Lung (tissue), 12 donors: ENCODE data around the gene ROCK2. TPM values are rescaled to one million over a fixed set of nuclear protein-coding genes. Genes with fewer than 3 reads are reported as not detected.

ENCODE experiments used
- ATAC-seq: fragments of 200-7000 bp; cut with Tn5 transposase; one replicate; pipeline ENCODE4 v1.9.1; 2020; ENCODE audit warnings: moderate number of reproducible peaks; ENCODE audit not compliant: insufficient read depth, low FRiP score
- DNase-seq, 3 donors: peaks; one replicate each; pipeline ENCODE4 v3.0.0-alpha.2; 2013 to 2017
- H3K27ac ChIP-seq, 2 donors: one replicate each; pipeline ENCODE4 v1.5.1; 2013; ENCODE audit warnings: mild to moderate bottlenecking in 2 of 2, moderate library complexity in 2 of 2, control low read depth in 1 of 2, inconsistent platforms in 1 of 2, low read depth in 1 of 2, low read length in 1 of 2
- H3K27me3 ChIP-seq, 3 donors: one replicate each; pipeline ENCODE4 v1.5.1; 2013; ENCODE audit warnings: low read length in 2 of 3; ENCODE audit not compliant: control insufficient read depth in 3 of 3, insufficient read depth in 3 of 3
- H3K36me3 ChIP-seq, 4 donors: one replicate each; pipeline ENCODE4 v1.5.1; 2013; ENCODE audit warnings: low read length in 4 of 4, mild to moderate bottlenecking in 1 of 4, moderate library complexity in 1 of 4; ENCODE audit not compliant: control insufficient read depth in 4 of 4, insufficient read depth in 4 of 4
- H3K4me1 ChIP-seq, 5 donors: one replicate each; pipeline ENCODE4 v1.5.1; 2013; ENCODE audit warnings: low read length in 5 of 5, mild to moderate bottlenecking in 2 of 5, moderate library complexity in 1 of 5; ENCODE audit not compliant: control insufficient read depth in 5 of 5, insufficient read depth in 5 of 5
- H3K4me3 ChIP-seq: one replicate; pipeline ENCODE4 v1.5.1; 2013; ENCODE audit warnings: mild to moderate bottlenecking, control low read depth, moderate library complexity
- H3K9ac ChIP-seq, 2 donors: one replicate each; pipeline ENCODE4 v1.5.1; 2013; ENCODE audit warnings: low read length in 2 of 2, control low read depth in 1 of 2; ENCODE audit not compliant: insufficient read depth in 1 of 2
- H3K9me3 ChIP-seq, 4 donors: one replicate each; pipeline ENCODE4 v1.5.1; 2013; ENCODE audit warnings: low read length in 3 of 4, mild to moderate bottlenecking in 1 of 4, moderate library complexity in 1 of 4; ENCODE audit not compliant: control insufficient read depth in 4 of 4, insufficient read depth in 3 of 4
- CTCF ChIP-seq: IDR thresholded peaks from 2 replicates; pipeline ENCODE4 v1.5.1; 2012; ENCODE audit warnings: mild to moderate bottlenecking; ENCODE audit errors: control extremely low read depth, extremely low read depth
- WGBS, 2 donors: extraction: QIAGEN DNeasy Blood & Tissue Kit; methylation state at CpG; one replicate each; pipeline ENCODE4 v1.1.7; 2013; 5-methylcytosine and 5-hydroxymethylcytosine counted together
- polyA plus RNA-seq, 2 donors: library from polyadenylated mRNA; stranded (reverse); fragments of 200-250 nt; gene quantifications; one replicate each; pipeline ENCODE4 v1.2.1, GENCODE V29; 2013
- total RNA-seq, 2 donors: library from RNA; depleted of rRNA in 1 of 2; stranded (reverse); fragments of >200 nt in 1 of 2; gene quantifications; one replicate each; pipeline ENCODE4 v1.2.1, GENCODE V29; 2014 to 2021
- donor health status: control.
- donor health status: control.
- donor health status: Bipolar disorder and iron deficiency.
- donor health status: healthy.
- donor health status: DM: yes; HTN: yes; CAD: no.

Gene ROCK2
- total and polyA plus RNA-seq, 4 donors: 8.0 to 103 (median 28.7) TPM

GRCh38 chr2:11320698-11321492 lies 23.5 kb downstream of the ROCK2 start:
- Histone ChIP-seq H3K9me3 (no peaks in the 10 kb centered on the region), H3K27ac (no peak overlapping the region), H3K4me3 (no peak overlapping the region), H3K4me1 (peaks cover 0 to 8% (median 0%) of the 10 kb centered on the region in 5 donors), H3K27me3 (no peaks in the 10 kb centered on the region), H3K9ac (no peak overlapping the region), H3K36me3 (no peaks in the 10 kb centered on the region)
- DNase-seq: no peak
- TF ChIP-seq CTCF: no peak
- ATAC-seq: no peak
- 96 to 97% methylated on average over 17 of the region's 17 CpGs for WGBS, 2 donors

- no peak for TF ChIP-seq CTCF
- peaks cover 0 to 10% (median 2%) of the 10 kb centered on the region in 5 donors for H3K4me1 ChIP-seq
- H3K9me3 ChIP-seq: no peaks in the 10 kb centered on the region
- H3K36me3 ChIP-seq: no peaks in the 10 kb centered on the region
- no peak overlapping the region for H3K27ac ChIP-seq
- no peaks in the 10 kb centered on the region for H3K27me3 ChIP-seq
- H3K4me3 ChIP-seq: no peak overlapping the region
- H3K9ac ChIP-seq: no peak overlapping the region
- ATAC-seq (no peak), DNase-seq (no peak)
Observed at GRCh38 chr2:11319939-11320338, 24.5 kb downstream of the ROCK2 start.

GRCh38 chr2:11315074-11315705 lies 29.2 kb downstream of the ROCK2 start:
- H3K27me3 ChIP-seq: no peaks in the 10 kb centered on the region
- no peak overlapping the region for H3K4me3 ChIP-seq
- WGBS, 2 donors: 92 to 94% methylated on average over 1 of the region's 1 CpG
- TF ChIP-seq CTCF: no peak
- H3K9ac ChIP-seq: no peak overlapping the region
- H3K27ac ChIP-seq: no peak overlapping the region
- ATAC-seq: no peak
- H3K36me3 ChIP-seq: no peaks in the 10 kb centered on the region
- H3K9me3 ChIP-seq: no peaks in the 10 kb centered on the region
- H3K4me1 ChIP-seq: peaks cover 0 to 6% (median 3%) of the 10 kb centered on the region in 5 donors
- no peak for DNase-seq
